Fibroblast of lung (primary cell): ENCODE data around the gene NEU2. TPM values are rescaled to one million over a fixed set of nuclear protein-coding genes. Genes with fewer than 3 reads are reported as not detected.
"Not testable (repeated sequence)": the region's sequence is repeated elsewhere in the genome, so short reads cannot be mapped to it uniquely, and the experiment has no call there.

ENCODE experiments used
- DNase-seq, 2 donors: peaks; one replicate each; pipeline versions ENCODE4 v3.0.0 to v3.0.0-alpha.2; 2010; ENCODE audit warnings: low read depth in 2 of 2
- H2AFZ ChIP-seq: 2 replicates; pipeline ENCODE4 v1.5.1; 2012; ENCODE audit warnings: low read length, control low read depth, inconsistent platforms
- H3K27ac ChIP-seq: 2 replicates; pipeline ENCODE4 v1.5.1; 2011; ENCODE audit warnings: low read length, control low read depth; ENCODE audit not compliant: insufficient read depth
- H3K27me3 ChIP-seq: 2 replicates; pipeline ENCODE4 v1.5.1; 2011; ENCODE audit warnings: mild to moderate bottlenecking, low read length; ENCODE audit not compliant: control insufficient read depth, insufficient read depth
- H3K36me3 ChIP-seq: 2 replicates; pipeline ENCODE4 v1.5.1; 2011; ENCODE audit warnings: low read length; ENCODE audit not compliant: control insufficient read depth, insufficient read depth
- H3K4me1 ChIP-seq: 2 replicates; pipeline ENCODE4 v1.5.1; 2011; ENCODE audit warnings: low read length; ENCODE audit not compliant: control insufficient read depth, insufficient read depth; ENCODE audit errors: extremely low read depth
- H3K4me2 ChIP-seq: 2 replicates; pipeline ENCODE4 v1.5.1; 2011; ENCODE audit warnings: low read length, control low read depth; ENCODE audit not compliant: insufficient read depth; ENCODE audit errors: extremely low read depth
- H3K4me3 ChIP-seq, 4 experiments: fragments of 200-600 bp in 1 of 4; sonication (generic) in 1 of 4; replicated peaks in 1 of 4; 2 replicates each; pipeline ENCODE4 v1.5.1; 2011 to 2016; ENCODE audit warnings: low read length in 4 of 4, low read depth in 3 of 4, mild to moderate bottlenecking in 3 of 4, control low read depth in 2 of 4, inconsistent platforms in 1 of 4, mixed read lengths in 1 of 4; ENCODE audit not compliant: insufficient read depth in 1 of 4; ENCODE audit errors: control extremely low read depth in 1 of 4
- H3K79me2 ChIP-seq: 2 replicates; pipeline ENCODE4 v1.5.1; 2012; ENCODE audit warnings: mild to moderate bottlenecking, low read length, inconsistent platforms; ENCODE audit not compliant: control insufficient read depth, insufficient read depth
- H3K9ac ChIP-seq: 2 replicates; pipeline ENCODE4 v1.5.1; 2011; ENCODE audit warnings: mild to moderate bottlenecking, low read length, control low read depth; ENCODE audit not compliant: insufficient read depth
- H3K9me3 ChIP-seq: 2 replicates; pipeline ENCODE4 v1.5.1; 2012; ENCODE audit warnings: low read depth, low read length; ENCODE audit not compliant: control insufficient read depth, insufficient read depth
- H4K20me1 ChIP-seq: 2 replicates; pipeline ENCODE4 v1.5.1; 2011; ENCODE audit warnings: low read length; ENCODE audit not compliant: control insufficient read depth, insufficient read depth; ENCODE audit errors: extremely low read depth
- EZH2 ChIP-seq: IDR thresholded peaks from 2 replicates; pipeline ENCODE4 v1.5.1; 2012; ENCODE audit warnings: low read length, control low read depth, mild to moderate bottlenecking; ENCODE audit errors: missing control alignments
- polyA plus RNA-seq, 2 donors: library from polyadenylated mRNA; depleted of rRNA in 1 of 2; stranded (reverse) in 1 of 2; unstranded in 1 of 2; fragments of >200 nt; gene quantifications; 2 replicates each; pipeline ENCODE4 v1.2.1, GENCODE V29; 2011 to 2012; ENCODE audit warnings: missing spikeins in 1 of 2
- total RNA-seq: library from RNA; depleted of rRNA; stranded (reverse); fragments of >200 nt; gene quantifications from 2 replicates; pipeline ENCODE4 v1.2.1, GENCODE V29; 2014
- TF ChIP-seq, protein P1 (sequence below), 2 donors: IDR thresholded peaks in 1 of 2; conservative IDR thresholded peaks in 1 of 2; 1 replicate in 1 of 2; 2 replicates in 1 of 2; pipeline ENCODE4 v1.5.1; 2011 to 2012; ENCODE audit warnings: low read length in 2 of 2, control low read depth in 1 of 2, inconsistent platforms in 1 of 2, low read depth in 1 of 2, mild to moderate bottlenecking in 1 of 2

Gene NEU2
- total and polyA plus RNA-seq, 2 donors (not counting 1 experiment from before 2014, with no cell fraction given): not detected

DNA sequence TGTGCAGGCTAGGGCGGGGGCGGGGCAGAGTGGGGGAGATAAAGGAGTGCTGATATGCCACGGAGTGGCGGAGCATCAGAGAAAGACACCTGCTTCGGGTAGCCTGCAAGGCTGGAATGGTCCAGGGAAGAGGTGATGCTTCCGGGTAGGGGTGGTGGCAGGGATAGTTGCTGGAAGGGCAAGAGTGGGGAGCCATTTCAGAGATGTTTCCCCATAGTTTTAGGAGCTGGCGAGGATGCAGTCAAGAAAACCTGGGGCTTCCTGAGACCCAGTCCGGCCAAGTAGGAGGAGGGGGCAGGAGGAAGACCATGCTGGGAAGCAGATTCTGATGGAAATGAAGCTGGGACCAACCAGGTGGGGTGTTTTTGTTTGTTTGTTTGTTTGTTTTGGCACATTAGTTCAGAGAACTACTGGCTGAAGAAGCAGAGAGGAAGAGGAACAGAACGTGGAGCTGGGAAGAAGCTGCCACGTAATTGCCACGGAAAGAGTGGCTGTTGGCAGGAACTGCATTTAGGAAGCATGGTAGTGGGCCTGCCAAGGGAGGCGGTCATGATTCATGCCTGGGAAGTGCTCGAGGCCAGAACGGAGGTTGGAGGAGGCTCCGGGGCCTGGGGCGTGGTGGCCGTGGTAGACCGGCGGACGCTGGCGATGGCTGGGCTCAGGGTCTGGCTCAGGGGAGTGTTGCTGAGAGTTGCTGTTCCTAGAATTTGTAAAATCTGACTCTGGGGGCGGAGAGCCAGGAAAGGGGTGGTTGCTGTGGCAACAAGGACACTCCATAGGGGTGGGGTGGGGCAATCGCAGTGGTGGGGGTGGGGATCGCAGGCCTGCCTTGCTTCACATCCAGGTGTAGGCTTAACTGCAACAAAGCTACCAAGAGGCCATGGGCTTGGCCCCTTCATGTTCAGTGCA is 19.0 kb downstream of the NEU2 start:
- Histone ChIP-seq H3K27me3 (peaks cover 10% of the 10 kb centered on the region), H4K20me1 (no peaks in the 10 kb centered on the region), H3K4me1 (no peaks in the 10 kb centered on the region), H3K9ac (no peak overlapping the region), H3K79me2 (no peaks in the 10 kb centered on the region), H2AFZ (no peak overlapping the region), H3K4me3 (no peak overlapping the region), H3K4me2 (no peak overlapping the region), H3K27ac (no peak overlapping the region), H3K36me3 (no peaks in the 10 kb centered on the region), H3K9me3 (no peaks in the 10 kb centered on the region)
- no peak for TF ChIP-seq EZH2
- TF ChIP-seq, protein P1, sequence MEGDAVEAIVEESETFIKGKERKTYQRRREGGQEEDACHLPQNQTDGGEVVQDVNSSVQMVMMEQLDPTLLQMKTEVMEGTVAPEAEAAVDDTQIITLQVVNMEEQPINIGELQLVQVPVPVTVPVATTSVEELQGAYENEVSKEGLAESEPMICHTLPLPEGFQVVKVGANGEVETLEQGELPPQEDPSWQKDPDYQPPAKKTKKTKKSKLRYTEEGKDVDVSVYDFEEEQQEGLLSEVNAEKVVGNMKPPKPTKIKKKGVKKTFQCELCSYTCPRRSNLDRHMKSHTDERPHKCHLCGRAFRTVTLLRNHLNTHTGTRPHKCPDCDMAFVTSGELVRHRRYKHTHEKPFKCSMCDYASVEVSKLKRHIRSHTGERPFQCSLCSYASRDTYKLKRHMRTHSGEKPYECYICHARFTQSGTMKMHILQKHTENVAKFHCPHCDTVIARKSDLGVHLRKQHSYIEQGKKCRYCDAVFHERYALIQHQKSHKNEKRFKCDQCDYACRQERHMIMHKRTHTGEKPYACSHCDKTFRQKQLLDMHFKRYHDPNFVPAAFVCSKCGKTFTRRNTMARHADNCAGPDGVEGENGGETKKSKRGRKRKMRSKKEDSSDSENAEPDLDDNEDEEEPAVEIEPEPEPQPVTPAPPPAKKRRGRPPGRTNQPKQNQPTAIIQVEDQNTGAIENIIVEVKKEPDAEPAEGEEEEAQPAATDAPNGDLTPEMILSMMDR (conservative IDR thresholded peaks at IDR 0.05 in 1 of 2, IDR thresholded peaks at IDR 0.05 in 1 of 2; ENCODE audit: low read depth in 1 of 2, low read length in 2 of 2): no peak
- peak; percentile 79 to 83 for DNase-seq

DNA sequence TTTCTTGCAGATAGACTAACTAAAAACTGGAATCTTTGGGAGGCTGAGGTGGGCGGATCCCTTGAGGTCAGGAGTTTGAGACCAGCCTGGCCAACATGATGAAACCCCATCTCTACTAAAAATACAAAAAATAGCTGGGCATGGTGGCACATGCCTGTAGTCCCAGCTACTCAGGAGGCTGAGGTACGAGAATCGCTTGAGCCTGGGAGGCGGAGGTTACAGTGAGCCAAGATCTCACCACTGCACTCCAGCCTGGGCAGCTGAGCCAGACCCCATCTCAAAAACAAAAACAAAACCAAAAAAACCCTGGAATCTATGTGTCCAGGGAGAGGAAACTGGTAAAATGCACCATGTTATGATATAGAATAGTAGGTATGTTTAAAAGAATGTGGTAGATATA is 20.0 kb downstream of the NEU2 start:
- H3K27ac ChIP-seq, H3K36me3 ChIP-seq, H3K4me2 ChIP-seq, H3K9ac ChIP-seq, H3K4me1 ChIP-seq, H2AFZ ChIP-seq, H3K27me3 ChIP-seq, H3K4me3 ChIP-seq, H4K20me1 ChIP-seq, H3K9me3 ChIP-seq, H3K79me2 ChIP-seq, DNase-seq: not testable (repeated sequence)

DNA sequence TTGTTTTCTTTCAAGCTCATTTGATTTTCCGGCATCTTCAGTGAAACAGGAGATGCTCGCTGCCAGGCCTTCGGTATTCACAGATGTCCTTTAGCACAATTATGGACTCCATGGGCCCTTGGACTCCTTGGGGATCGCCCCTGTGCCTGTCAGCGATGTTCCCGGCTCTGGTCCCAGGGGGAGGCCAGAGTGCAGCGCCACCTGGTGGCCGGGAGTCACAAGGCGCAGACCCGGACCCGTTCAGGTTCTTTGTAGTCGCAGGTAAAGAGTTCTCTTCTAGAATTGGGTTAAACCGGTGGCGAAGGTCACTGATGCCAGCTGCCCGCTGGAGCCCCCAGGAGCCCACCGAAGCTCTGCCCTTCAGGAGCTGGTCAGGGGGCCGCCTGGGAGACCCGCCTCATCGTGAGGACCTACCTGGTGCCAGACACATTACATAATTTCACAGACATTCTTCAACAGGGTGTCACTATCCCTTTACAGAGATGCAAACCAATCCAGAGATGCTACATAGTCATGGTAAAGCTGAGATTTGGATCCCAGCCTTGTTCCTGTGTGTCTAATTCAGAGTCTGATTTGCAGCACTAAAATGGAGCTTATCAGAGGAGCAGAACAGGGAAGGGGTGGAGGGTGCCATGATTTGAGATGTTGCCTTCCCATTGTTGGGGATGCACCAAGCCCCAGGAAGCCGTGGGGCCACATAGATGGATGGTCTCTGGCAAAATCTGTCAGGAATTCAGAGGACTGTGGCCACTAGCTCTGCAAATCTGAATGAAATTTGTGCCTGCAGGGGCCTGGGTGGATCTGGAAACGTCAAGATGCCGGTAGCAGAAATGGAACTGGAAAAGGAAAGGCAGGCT is 21.7 kb downstream of the NEU2 start:
- DNase-seq: peak; percentile 25 to 38
- no peak overlapping the region for H3K4me2 ChIP-seq
- H3K36me3 ChIP-seq: no peaks in the 10 kb centered on the region
- H3K27me3 ChIP-seq: peaks cover 10% of the 10 kb centered on the region
- H2AFZ ChIP-seq: no peak overlapping the region
- H3K9me3 ChIP-seq: no peaks in the 10 kb centered on the region
- H3K9ac ChIP-seq: no peak overlapping the region
- H3K79me2 ChIP-seq: no peaks in the 10 kb centered on the region
- H3K27ac ChIP-seq: no peak overlapping the region
- no peaks in the 10 kb centered on the region for H3K4me1 ChIP-seq
- H3K4me3 ChIP-seq: no peak overlapping the region
- H4K20me1 ChIP-seq: no peaks in the 10 kb centered on the region
- TF ChIP-seq, protein P1 (conservative IDR thresholded peaks at IDR 0.05 in 1 of 2, IDR thresholded peaks at IDR 0.05 in 1 of 2; ENCODE audit: low read depth in 1 of 2, low read length in 2 of 2): peak; percentile 84
- TF ChIP-seq EZH2: no peak
